ENCODE measurements around the gene ZNF521.

GRCh38 chr18:25103468-25104155, 248.4 kb downstream of the ZNF521 start:
- TF ChIP-seq POLR2A (IDR thresholded peaks at IDR 0.05) (no peak), CTCF (IDR thresholded peaks at IDR 0.05) (no peak)
